ELF-1 (cell line): ENCODE data around the gene LARGE1.
"Not testable (repeated sequence)": the region's sequence is repeated elsewhere in the genome, so short reads cannot be mapped to it uniquely, and the experiment has no call there.

Experiments
- DNase-seq: peaks from one replicate; pipeline ENCODE4 v3.0.0-alpha.2; 2016; ENCODE audit warnings: low read depth, low spot score

LARGE1 gene

DNA sequence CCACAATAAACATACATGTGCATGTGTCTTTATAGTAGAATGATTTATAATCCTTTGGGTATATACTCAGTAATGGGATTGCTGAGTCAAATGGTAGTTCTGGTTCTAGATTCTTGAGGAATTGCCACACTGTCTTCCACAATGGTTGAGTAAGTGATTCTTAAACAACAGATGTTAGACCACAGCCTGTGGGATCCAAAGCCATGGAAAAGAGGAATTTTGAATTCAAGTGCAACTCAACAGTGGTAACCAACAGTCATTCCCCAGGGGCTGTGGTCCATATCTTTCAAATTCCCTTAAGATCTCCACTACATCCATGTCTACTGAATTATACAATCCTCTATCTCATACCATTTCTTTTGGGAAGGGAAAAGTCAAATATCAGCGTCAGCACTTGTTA lies 321.5 kb downstream of the LARGE1 start:
- DNase-seq, result no peak

DNA sequence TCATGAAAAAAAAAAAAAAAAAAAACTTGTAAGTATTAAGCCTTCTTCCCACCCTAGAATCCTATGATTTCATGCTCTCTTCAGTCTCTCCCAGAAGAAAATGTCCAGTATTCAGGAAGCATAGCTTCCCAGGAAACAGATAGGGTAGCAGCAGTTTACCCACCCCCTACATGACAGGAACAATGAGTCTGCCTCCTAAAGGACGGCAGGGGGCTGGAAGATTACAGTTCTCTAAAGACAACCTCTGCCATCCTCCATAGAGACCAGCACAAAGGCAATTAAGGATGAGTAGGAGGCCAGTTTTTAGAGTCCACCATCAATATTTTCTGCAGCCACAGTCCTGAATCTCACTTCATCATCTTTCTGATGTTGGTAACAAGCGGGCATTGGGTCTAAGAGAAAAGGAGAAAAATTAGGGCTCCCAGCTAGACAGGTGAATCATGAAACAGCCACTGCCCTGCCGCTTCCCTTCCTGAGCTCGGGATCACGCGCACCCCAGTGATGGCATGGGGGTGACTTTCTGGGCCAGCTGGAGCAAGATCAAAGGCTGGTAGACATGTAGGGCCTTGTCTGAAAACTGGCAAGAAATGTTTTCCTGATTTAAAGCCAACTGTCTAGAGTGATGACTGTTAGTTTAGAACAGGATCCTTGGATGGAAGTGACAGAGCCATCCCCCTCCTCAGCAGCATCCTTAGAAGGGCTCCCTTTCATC lies 322.8 kb downstream of the LARGE1 start:
- DNase-seq, result no peak

DNA sequence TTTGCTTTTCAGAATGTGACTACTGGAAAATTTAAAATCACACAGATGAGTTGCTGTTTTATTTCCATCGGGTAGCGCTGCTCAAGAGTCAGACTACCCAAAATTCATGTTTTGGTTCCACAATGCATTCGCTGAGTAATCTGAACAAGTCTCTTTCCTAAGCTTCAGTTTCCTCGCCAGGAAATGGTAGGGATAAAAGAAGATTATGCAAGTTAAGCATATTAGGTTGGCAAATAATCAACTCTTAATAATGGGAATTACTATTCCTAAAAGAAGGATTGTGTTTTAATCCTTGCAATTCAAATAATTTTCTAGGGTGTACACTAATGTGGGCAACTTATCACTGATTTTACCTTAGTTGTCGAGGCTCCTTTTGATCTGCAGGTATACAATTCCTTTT lies 326.5 kb downstream of the LARGE1 start:
- DNase-seq, result no peak

DNA sequence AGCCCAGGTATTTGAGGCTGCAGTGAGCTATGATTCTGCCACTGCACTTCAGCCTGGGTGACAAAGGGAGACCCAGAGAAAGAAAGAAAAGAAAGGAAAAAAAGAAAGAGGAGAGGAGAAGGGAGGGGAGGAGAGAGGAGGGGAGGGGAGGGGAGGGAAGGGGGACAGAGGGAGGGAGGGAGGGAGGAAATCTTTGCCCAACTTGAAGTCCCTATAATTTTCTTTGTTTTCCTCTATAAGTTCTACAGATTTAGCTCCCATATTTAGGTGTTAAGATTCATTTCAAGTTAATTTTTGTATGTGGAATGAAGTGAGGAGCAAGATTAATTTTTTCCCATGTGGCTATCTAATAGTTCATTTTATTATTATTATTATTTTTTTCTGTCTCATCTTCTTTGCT lies 328.3 kb downstream of the LARGE1 start:
- no peak for DNase-seq

GRCh38 chr22:33589297-33589696 lies 331.0 kb downstream of the LARGE1 start:
- DNase-seq, result no peak

- peak; percentile 34 for DNase-seq
These were observed 331.4 kb downstream of the LARGE1 start for GRCh38 chr22:33588860-33589259.

DNA sequence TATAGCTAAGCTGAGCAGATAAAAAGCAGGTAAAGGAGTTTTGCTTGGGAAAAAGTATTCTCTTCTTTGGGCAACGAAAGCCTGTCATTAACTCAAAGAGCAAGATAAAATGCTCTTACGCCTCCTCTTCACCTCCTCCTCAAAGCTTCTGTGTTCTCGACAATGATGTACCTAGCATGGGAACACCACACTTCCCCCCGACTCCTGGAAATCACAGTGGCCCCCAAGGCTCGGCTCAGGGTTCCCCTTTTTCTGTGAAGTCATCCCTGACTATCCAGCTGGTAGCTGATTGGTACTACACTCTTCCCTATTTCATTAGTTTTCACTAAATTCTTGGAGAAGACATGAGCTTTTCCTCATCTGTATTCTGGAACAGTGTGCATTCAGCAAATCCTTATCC lies 336.1 kb downstream of the LARGE1 start:
- DNase-seq, result no peak

- DNase-seq, result no peak
These were observed 337.4 kb downstream of the LARGE1 start for GRCh38 chr22:33582822-33583400.

DNA sequence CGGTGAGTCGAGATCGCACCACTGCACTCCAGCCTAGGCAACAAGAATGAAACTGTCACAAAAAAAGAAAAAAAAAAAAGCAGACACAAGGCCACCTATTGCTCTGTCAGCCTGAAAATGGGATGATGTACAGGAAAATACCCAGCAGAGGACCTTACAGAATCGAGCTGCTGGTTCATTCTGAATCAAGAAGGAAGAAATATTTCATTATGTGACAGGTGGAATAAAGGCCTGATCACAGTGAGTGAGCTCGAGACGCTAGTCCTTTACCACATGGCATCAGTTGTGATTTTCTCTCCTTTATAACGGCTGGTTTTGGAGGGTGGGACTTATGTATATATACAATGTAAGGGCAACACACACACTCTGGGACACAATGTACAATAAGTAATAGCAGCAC lies 340.0 kb downstream of the LARGE1 start:
- no peak for DNase-seq

GRCh38 chr22:33579448-33580093 lies 340.7 kb downstream of the LARGE1 start:
- DNase-seq, result peak; percentile 82

- no peak for DNase-seq
These were observed 341.5 kb downstream of the LARGE1 start for GRCh38 chr22:33578752-33579151.

DNA sequence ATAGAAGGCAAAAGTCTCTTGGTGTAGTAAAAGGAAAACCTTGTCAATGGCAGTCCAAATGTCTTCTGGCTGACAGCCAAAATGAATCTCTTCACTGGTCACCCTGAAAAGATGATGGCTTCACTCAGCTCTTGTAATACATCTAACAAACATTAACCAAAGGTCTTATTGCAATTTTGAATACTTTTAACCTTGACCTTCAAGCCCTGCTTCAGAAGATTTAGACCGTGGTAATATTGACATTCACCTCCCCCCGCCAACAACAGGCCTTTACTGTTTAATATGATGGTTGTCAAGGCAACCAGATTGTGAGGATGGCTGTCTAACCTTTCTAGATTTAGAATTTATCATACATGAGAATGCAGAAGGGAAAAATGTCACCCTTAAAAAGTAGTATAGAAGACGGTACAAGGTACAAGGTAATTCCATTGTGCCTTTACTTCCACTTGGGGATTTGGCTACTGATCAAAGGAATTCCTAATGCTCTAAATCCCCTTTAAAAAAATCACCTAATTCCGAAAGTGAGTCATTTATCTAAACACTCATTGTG lies 342.3 kb downstream of the LARGE1 start:
- DNase-seq, result no peak

DNA sequence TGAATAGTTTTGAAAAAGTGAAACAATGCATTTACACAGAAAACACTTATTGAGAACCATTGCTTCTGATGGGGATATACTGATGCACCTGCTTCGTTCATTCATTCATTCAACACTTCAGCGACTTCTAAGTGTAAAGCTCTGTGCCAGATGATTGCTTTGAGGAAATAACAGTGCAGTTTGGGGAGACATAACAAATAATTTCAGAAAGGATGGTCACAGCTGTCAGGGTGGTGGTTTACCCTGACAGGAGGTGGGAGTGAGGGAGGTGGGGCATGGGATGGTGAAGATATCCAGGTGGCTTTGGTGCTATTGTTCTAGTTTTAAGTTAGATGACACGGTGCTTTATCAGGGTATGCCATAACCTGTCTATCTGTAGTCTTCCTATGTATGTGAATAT lies 344.1 kb downstream of the LARGE1 start:
- DNase-seq, result no peak

DNA sequence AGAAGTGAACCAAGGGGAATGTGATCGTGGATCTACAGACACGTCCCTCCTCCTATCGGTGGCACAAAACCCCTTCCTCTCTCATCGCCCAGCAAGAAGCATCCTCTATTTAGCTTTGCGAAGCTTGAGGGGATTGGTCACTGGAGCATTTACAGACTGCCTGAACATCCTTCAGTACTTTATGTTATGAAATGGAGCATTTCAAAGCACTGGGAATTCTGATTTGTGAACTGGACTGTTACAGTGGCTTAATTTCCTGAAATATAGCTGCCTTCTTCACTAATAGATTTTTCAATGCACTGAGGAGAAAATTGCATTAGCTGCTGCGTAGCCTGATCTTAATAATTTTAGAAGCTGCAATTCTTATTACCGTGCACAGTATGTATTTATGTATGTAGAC lies 344.5 kb downstream of the LARGE1 start:
- no peak for DNase-seq

DNA sequence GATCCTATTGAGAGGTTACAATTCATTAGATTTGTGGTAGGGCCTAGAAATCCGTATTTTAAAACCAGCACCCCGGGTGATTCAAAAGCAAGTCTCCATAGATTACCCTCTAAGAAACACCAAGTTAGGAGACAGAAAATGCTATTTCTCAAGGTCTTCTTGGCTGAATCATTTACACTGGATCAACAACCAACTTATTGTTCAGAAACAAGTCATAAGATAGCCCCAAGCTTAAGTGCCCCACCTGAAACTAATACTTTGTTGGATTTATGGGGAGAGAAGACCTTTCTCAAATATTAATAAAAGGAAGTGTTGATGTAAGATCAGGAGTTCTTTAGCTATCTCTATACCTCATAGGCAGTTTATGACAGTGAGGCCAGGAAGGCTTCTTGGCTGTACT lies 345.2 kb downstream of the LARGE1 start:
- DNase-seq, result no peak

GRCh38 chr22:33573479-33573878 lies 346.8 kb downstream of the LARGE1 start:
- no peak for DNase-seq

DNA sequence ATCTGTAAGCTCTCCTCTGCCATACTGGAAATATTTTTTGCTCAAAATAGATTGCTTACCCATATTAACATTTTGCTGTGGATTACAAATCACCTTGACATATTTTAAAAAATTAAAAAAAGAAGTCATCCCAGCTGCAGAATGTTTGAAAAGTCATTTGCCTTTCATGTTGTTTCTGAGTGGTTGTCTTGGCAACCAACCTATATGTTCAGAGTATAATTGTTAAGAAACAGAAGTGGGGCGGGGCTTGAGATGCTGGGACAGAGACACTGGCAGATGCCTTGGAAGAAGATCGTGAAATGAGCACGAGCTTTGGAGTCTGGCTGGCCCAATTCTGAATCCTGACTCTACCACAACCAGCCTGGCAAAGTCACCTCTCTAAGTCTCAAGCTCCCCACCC lies 348.2 kb downstream of the LARGE1 start:
- DNase-seq, result no peak

GRCh38 chr22:33570110-33570509 lies 350.2 kb downstream of the LARGE1 start:
- DNase-seq, result no peak

DNA sequence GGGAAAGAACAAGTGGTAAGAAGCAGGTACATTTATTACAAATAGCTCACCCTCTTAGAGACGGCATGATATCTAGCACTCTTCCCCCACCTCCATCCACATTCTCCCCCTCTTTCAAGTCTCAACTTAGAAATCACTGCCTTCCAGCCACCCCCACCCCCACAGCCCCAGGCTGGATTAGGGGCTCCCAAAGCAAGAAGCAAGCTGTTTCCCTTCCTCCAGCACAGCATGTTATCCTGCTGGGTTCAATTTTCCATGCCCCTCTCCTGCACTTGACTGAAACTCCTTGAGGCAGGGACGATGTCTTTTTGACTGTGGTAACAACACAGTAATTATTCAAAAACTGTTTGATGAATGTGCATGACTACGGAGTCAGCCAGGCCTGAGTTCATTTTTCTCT lies 350.7 kb downstream of the LARGE1 start:
- peak; percentile 42 for DNase-seq

DNA sequence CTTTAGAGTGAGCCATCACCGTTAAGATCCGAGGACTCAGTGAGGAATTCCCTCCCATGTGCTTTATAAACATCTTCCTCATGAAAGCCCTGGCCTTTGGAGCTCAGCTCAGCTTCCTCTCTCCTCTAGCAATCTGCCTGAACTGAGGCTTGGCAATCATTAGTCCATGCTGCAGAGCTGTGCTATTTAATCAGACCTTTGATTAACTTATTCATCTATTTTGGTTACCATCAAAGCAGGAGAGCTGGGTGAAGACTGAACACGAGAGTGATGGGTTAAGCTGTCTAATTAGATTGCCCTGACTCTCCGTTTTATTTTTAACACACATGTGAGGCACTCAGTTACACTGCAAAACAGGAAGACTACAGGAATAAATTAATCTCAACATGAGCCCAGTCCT lies 351.3 kb downstream of the LARGE1 start:
- DNase-seq, result no peak

- DNase-seq, result not testable (repeated sequence)
These were observed 353.8 kb downstream of the LARGE1 start for GRCh38 chr22:33566495-33566894.

DNA sequence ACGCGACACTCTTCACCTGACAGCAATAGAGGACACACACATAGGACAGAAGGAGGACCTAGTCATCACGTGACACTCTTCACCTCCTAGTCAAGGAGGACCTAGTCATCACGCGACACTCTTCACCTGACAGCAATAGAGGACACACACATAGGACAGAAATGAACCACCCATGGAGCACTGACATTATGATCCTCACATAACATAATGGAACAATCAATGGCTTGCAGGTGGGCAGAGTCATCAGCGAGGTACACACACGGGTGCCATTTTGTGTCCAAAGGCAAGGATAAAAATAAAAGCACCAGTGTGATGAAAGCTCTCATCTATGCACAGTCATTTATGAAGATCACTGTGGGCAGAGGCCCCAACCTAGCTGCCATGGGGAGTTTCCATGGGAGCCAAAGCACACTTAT lies 354.7 kb downstream of the LARGE1 start:
- DNase-seq, result no peak

- DNase-seq, result no peak
These were observed 355.6 kb downstream of the LARGE1 start for GRCh38 chr22:33564683-33565082.
